Mucosa of descending colon (tissue), 3 donors: Measurements from ENCODE around the gene ABL1. TPM values are rescaled to one million over a fixed set of nuclear protein-coding genes. Genes with fewer than 3 reads are reported as not detected.

Experiments
- ATAC-seq: fragments of 200-7000 bp; cut with Tn5 transposase; one replicate; pipeline ENCODE4 v1.9.1; 2020; ENCODE audit warnings: mild to moderate bottlenecking, moderate library complexity
- DNase-seq, 3 donors: peaks; one replicate each; pipeline ENCODE4 v3.0.0-alpha.2; 2020
- H3K36me3 ChIP-seq: fragments of 200-600 bp; one replicate; pipeline ENCODE4 v1.8.0; 2021; ENCODE audit warnings: low read depth, mild to moderate bottlenecking
- H3K4me1 ChIP-seq: fragments of 200-600 bp; one replicate; pipeline ENCODE4 v1.8.0; 2021; ENCODE audit warnings: low read depth, mild to moderate bottlenecking
- H3K4me3 ChIP-seq: fragments of 200-600 bp; one replicate; pipeline ENCODE4 v1.8.0; 2021; ENCODE audit warnings: mild to moderate bottlenecking
- H3K9me3 ChIP-seq: fragments of 200-600 bp; one replicate; pipeline ENCODE4 v1.8.0; 2021; ENCODE audit warnings: mild to moderate bottlenecking
- intact Hi-C, 2 donors: fragments of 100-400 bp; cut with DNase I in 1 of 2; cut with micrococcal nuclease in 1 of 2; formaldehyde crosslinking; loops; one replicate each; pipeline versions ENCODE4 v1.11.0 to v1.11.1; 2022; cut with DNase I, micrococcal nuclease
- total RNA-seq, 3 donors: library from RNA; stranded (reverse); fragmentation: NEBNext Ultra II Directional in 2 of 3; extraction: Animal tissue kit (Norgen Biotek cat#: 25700) in 2 of 3; gene quantifications; one replicate each; pipeline versions ENCODE4 v1.2.1 to v1.2.4, GENCODE V29; 2021 to 2023
- TF ChIP-seq, protein P1 (sequence below): fragments of 200-600 bp; IDR thresholded peaks from one replicate; pipeline ENCODE4 v1.8.0; 2022; ENCODE audit warnings: antibody characterized with exemption, mild to moderate bottlenecking
- donor health status: DM: no; HTN: no; CAD: no; lungs with moderate emphysema.
- donor health status: DM: no; HTN: no; CAD: no.
- donor health status: DM: no; HTN: yes; CAD: no.

The ABL1 gene
- total RNA-seq, 3 donors from 2014 or later, result 86.6 to 147 (median 91.4) TPM

GRCh38 chr9:130862217-130862616 lies 27.2 kb downstream of the ABL1 start:
- no peaks in the 10 kb centered on the region for H3K36me3 ChIP-seq
- intact Hi-C loops, result loop anchor here (5.0 kb wide), 3 partner anchors 90 to 160 kb away; no protein-coding TSS in a partner anchor
- no peaks in the 10 kb centered on the region for H3K4me1 ChIP-seq
- TF ChIP-seq, protein P1, sequence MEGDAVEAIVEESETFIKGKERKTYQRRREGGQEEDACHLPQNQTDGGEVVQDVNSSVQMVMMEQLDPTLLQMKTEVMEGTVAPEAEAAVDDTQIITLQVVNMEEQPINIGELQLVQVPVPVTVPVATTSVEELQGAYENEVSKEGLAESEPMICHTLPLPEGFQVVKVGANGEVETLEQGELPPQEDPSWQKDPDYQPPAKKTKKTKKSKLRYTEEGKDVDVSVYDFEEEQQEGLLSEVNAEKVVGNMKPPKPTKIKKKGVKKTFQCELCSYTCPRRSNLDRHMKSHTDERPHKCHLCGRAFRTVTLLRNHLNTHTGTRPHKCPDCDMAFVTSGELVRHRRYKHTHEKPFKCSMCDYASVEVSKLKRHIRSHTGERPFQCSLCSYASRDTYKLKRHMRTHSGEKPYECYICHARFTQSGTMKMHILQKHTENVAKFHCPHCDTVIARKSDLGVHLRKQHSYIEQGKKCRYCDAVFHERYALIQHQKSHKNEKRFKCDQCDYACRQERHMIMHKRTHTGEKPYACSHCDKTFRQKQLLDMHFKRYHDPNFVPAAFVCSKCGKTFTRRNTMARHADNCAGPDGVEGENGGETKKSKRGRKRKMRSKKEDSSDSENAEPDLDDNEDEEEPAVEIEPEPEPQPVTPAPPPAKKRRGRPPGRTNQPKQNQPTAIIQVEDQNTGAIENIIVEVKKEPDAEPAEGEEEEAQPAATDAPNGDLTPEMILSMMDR, result no peak
- ATAC-seq (no peak), DNase-seq (no peak)
- H3K9me3 ChIP-seq, result no peaks in the 10 kb centered on the region
- H3K4me3 ChIP-seq, result no peak overlapping the region

DNA sequence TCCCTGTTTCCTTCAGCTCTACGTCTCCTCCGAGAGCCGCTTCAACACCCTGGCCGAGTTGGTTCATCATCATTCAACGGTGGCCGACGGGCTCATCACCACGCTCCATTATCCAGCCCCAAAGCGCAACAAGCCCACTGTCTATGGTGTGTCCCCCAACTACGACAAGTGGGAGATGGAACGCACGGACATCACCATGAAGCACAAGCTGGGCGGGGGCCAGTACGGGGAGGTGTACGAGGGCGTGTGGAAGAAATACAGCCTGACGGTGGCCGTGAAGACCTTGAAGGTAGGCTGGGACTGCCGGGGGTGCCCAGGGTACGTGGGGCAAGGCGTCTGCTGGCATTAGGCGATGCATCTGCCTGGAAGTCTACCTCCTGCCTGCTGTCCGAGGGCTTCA lies 27.7 kb downstream of the ABL1 start:
- Histone ChIP-seq H3K4me1 (no peaks in the 10 kb centered on the region), H3K36me3 (no peaks in the 10 kb centered on the region), H3K9me3 (no peaks in the 10 kb centered on the region), H3K4me3 (no peak overlapping the region)
- DNase-seq (no peak), ATAC-seq (no peak)
- TF ChIP-seq, protein P1, result no peak
- intact Hi-C loops, result loop anchor here (5.0 kb wide), 3 partner anchors 90 to 160 kb away; no protein-coding TSS in a partner anchor

DNA sequence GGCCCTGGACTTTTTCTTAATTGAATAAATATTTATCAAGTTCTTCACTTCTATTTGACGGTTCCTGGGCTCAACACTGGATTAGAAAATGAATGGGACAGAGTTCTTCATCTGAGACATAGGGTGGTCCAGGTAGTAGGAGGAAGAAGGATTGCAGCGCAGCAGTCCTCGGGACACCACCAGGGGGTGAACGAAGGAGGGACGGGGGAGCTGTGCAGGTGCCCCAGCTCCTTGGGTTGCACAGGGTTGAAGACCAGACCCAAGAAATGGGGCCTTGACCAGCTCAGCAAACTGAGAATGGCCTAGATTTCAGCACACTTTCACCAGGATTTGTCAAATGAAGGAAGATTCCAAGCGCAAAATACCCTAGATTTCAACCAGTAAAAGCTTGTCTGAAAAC lies 29.5 kb downstream of the ABL1 start:
- intact Hi-C loops, result loop anchor here (5.0 kb wide), 3 partner anchors 92 to 162 kb away; no protein-coding TSS in a partner anchor
- no peak for DNase-seq
- Histone ChIP-seq H3K4me3 (no peak overlapping the region), H3K36me3 (no peaks in the 10 kb centered on the region), H3K4me1 (peaks cover 8% of the 10 kb centered on the region), H3K9me3 (no peaks in the 10 kb centered on the region)
- ATAC-seq, result no peak
- TF ChIP-seq, protein P1, result no peak

DNA sequence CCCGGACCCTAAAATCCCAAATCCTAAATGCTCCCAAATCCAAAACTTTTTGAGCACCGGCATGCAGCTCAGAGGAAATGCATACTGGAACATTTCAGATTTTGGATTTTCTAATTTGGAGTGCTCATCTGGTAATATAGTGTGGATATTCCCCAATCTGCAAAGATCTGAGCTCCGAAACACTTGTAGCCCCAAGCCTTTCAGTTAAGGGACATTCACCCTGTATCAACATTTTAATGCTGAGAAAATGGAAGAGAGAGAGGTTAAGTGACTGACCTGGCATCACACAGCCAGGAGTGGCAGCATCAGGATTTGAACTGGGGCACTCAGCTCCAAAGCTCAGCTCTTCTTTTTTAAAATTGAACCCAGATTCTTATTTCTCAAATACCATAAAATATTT lies 30.9 kb downstream of the ABL1 start:
- Histone ChIP-seq H3K36me3 (no peaks in the 10 kb centered on the region), H3K4me3 (no peak overlapping the region), H3K9me3 (no peaks in the 10 kb centered on the region), H3K4me1 (peaks cover 8% of the 10 kb centered on the region)
- intact Hi-C loops, result no loop called here
- DNase-seq (no peak), ATAC-seq (no peak)
- TF ChIP-seq, protein P1, result no peak

- no peaks in the 10 kb centered on the region for H3K9me3 ChIP-seq
- intact Hi-C loops, result no loop called here
- DNase-seq, result peak in 2 of 3 donors; percentile 80 to 94
- TF ChIP-seq, protein P1, result peak; percentile 63
- ATAC-seq, result peak; percentile 96
- H3K4me1 ChIP-seq, result peaks cover 8% of the 10 kb centered on the region
- H3K4me3 ChIP-seq, result no peak overlapping the region
- no peaks in the 10 kb centered on the region for H3K36me3 ChIP-seq
Observed at GRCh38 chr9:130866474-130866965, 31.5 kb downstream of the ABL1 start.

DNA sequence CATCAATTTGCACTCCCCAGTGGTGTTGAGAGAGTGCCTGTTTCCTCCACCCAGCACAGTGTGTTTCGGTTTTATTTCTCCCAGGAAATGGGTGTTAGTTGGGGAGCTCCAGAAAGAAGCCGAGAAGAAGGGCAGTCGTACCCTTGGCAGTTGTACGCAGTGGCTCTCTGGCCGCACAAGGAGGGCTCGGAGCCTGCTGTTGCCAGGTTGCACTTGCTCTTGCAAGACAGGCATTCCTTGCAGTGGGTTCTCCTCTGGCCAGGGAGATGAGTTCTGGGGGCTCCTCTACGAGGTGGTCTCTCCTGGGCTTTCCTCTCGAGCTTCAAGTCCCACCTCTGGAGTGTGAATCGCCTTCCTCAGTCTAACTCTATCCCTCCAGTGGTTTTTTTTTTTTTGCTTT lies 32.5 kb downstream of the ABL1 start:
- TF ChIP-seq, protein P1, result no peak
- Histone ChIP-seq H3K4me3 (no peak overlapping the region), H3K9me3 (no peaks in the 10 kb centered on the region), H3K36me3 (peaks cover 4% of the 10 kb centered on the region), H3K4me1 (peaks cover 14% of the 10 kb centered on the region)
- DNase-seq, result no peak
- ATAC-seq, result no peak
- intact Hi-C loops, result no loop called here
